T-cell (primary cell): ENCODE results near the gene SSUH2. TPM values are rescaled to one million over a fixed set of nuclear protein-coding genes. Genes with fewer than 3 reads are reported as not detected.

Experiments
- ATAC-seq, 4 experiments: fragments of 200-7000 bp in 3 of 4; fragments of 150-1000 bp in 1 of 4; cut with Tn5 transposase; replicated peaks in 1 of 4; 1 replicate in 3 of 4; 2 replicates in 1 of 4; pipeline ENCODE4 v1.10.0; 2021; ENCODE audit warnings: moderate library complexity in 3 of 4, mild to moderate bottlenecking in 2 of 4, moderate number of reproducible peaks in 1 of 4
- CTCF ChIA-PET, 2 donors: fragments of 300-600 bp; sonication (Branson Sonifier 250); formaldehyde crosslinking; loops; one replicate each; lab custom pipeline; 2022; ENCODE audit warnings: antibody characterized with exemption in 2 of 2; lab: Charles Lee
- POLR2A ChIA-PET, 2 donors: fragments of 300-600 bp; sonication (Branson Sonifier 250); formaldehyde crosslinking; loops; one replicate each; lab custom pipeline; 2022; ENCODE audit warnings: antibody characterized with exemption in 2 of 2; lab: Charles Lee
- DNase-seq, 35 experiments: peaks; one replicate each; pipeline versions ENCODE4 v3.0.0 to v3.0.0-alpha.2; 2013 to 2023
- H3K27ac ChIP-seq: one replicate; pipeline ENCODE4 v1.5.1; 2013; ENCODE audit warnings: low read length
- H3K27me3 ChIP-seq, 2 experiments: replicated peaks in 1 of 2; 1 replicate in 1 of 2; 2 replicates in 1 of 2; pipeline versions ENCODE4 v1.6.1 to v1.7.0; 2013; ENCODE audit warnings: low read length in 1 of 2, mixed read lengths in 1 of 2; ENCODE audit not compliant: control insufficient read depth in 2 of 2, insufficient read depth in 2 of 2; ENCODE audit errors: extremely low read depth in 1 of 2
- H3K36me3 ChIP-seq, 2 donors: 1 replicate in 1 of 2; 2 replicates in 1 of 2; pipeline versions ENCODE4 v1.6.1 to v1.7.0; 2013; ENCODE audit warnings: low read length in 1 of 2; ENCODE audit not compliant: control insufficient read depth in 2 of 2, insufficient read depth in 1 of 2; ENCODE audit errors: extremely low read depth in 1 of 2
- H3K4me1 ChIP-seq, 2 experiments: 1 replicate in 1 of 2; 2 replicates in 1 of 2; pipeline versions ENCODE4 v1.6.1 to v1.7.0; 2013; ENCODE audit warnings: low read length in 2 of 2, mixed read lengths in 1 of 2; ENCODE audit not compliant: insufficient read depth in 2 of 2, control insufficient read depth in 1 of 2; ENCODE audit errors: extremely low read depth in 1 of 2
- H3K4me3 ChIP-seq, 2 donors: 1 replicate in 1 of 2; 2 replicates in 1 of 2; pipeline versions ENCODE4 v1.5.1 to v1.7.0; 2013; ENCODE audit warnings: mild to moderate bottlenecking in 2 of 2, low read length in 1 of 2, moderate library complexity in 1 of 2; ENCODE audit not compliant: control insufficient read depth in 1 of 2; ENCODE audit errors: extremely low read depth in 1 of 2
- H3K9me3 ChIP-seq: 2 replicates; pipeline ENCODE4 v1.7.0; 2013
- H3K27ac Mint-ChIP-seq, 2 donors: one replicate each; pipeline ENCODE4 v1.8.0; 2020 to 2021; ENCODE audit warnings: mild to moderate bottlenecking in 2 of 2, mixed read lengths in 2 of 2
- H3K27me3 Mint-ChIP-seq, 2 donors: one replicate each; pipeline ENCODE4 v1.8.0; 2021 to 2022; ENCODE audit warnings: mixed read lengths in 2 of 2
- H3K36me3 Mint-ChIP-seq: one replicate; pipeline ENCODE4 v1.8.0; 2021; ENCODE audit warnings: mixed read lengths
- H3K4me1 Mint-ChIP-seq, 3 donors: one replicate each; pipeline ENCODE4 v1.8.0; 2020 to 2022; ENCODE audit warnings: mixed read lengths in 3 of 3, mild to moderate bottlenecking in 1 of 3
- H3K4me3 Mint-ChIP-seq, 3 donors: one replicate each; pipeline ENCODE4 v1.8.0; 2020 to 2022; ENCODE audit warnings: mild to moderate bottlenecking in 3 of 3, mixed read lengths in 3 of 3, moderate library complexity in 3 of 3
- H3K9me3 Mint-ChIP-seq, 3 donors: one replicate each; pipeline ENCODE4 v1.8.0; 2020 to 2022; ENCODE audit warnings: mixed read lengths in 3 of 3
- WGBS: methylation state at CpG from one replicate; pipeline ENCODE4 v1.1.5; 2013; ENCODE audit warnings: missing lambda C conversion rate; ENCODE audit not compliant: insufficient coverage; 5-methylcytosine and 5-hydroxymethylcytosine counted together
- total RNA-seq, 35 experiments: library from RNA in 6 of 35; stranded (reverse) in 6 of 35; fragments of 120-200 nt in 1 of 35; gene quantifications; one replicate each; pipeline versions ENCODE4 v1.2.1 to v1.2.4 and lab custom pipeline; 2013 to 2026

Gene SSUH2
- total RNA-seq, 5 donors from 2014 or later (not counting 1 experiment from before 2014, with no cell fraction given): 0.13 TPM; not detected in 4

DNA sequence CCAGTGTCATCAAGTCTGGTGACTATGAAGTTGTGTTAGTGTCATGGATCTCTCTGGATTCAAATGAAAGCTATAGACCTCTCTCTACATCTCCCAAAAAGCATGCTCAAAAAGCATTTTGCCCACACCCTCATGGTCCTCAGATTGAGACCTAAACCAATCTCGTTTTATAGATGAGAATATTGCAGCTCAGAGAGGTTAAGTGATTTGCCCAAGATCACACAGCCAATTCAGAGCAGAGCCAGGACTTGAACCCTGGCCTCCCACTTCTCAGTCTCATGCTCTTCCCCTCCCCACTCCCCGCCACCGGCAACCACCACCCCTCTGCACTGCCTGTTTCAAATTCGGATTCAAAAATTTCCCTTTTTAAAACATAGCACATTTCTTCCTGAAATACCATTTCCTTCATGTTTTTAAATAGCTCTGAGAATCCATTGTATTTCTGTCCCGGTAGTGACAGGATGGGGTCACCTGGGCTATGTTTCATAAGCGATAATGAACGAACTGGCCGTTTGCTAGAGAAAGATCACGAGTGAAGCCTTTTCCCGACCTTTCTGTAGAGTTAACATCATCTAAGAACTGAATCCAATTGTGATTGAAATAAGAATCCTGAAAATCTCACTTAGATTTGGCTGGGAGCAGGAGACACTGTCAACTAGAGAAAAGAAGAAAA is 769 bp downstream of the SSUH2 start:
- DNase-seq (no peak), ATAC-seq (no peak)
- WGBS: 40% methylated on average over 3 of the region's 10 CpGs
- ChIA-PET POLR2A (no interaction called here), CTCF (no interaction called here)
- no peaks in the 10 kb centered on the region for H3K4me1 ChIP-seq
- H3K9me3 ChIP-seq: no peaks in the 10 kb centered on the region
- H3K27me3 ChIP-seq: peaks cover 0 to 10% of the 10 kb centered on the region in 2 experiments
- H3K9me3 Mint-ChIP-seq: no peaks in the 10 kb centered on the region
- no peaks in the 10 kb centered on the region for H3K36me3 ChIP-seq
- H3K4me1 Mint-ChIP-seq: no peaks in the 10 kb centered on the region
- H3K27me3 Mint-ChIP-seq: peaks cover 0 to 7% of the 10 kb centered on the region in 2 donors
- H3K4me3 ChIP-seq: no peak overlapping the region
- no peak overlapping the region for H3K4me3 Mint-ChIP-seq
- H3K27ac ChIP-seq: no peak overlapping the region
- H3K36me3 Mint-ChIP-seq: no peaks in the 10 kb centered on the region
- H3K27ac Mint-ChIP-seq: no peak overlapping the region

DNA sequence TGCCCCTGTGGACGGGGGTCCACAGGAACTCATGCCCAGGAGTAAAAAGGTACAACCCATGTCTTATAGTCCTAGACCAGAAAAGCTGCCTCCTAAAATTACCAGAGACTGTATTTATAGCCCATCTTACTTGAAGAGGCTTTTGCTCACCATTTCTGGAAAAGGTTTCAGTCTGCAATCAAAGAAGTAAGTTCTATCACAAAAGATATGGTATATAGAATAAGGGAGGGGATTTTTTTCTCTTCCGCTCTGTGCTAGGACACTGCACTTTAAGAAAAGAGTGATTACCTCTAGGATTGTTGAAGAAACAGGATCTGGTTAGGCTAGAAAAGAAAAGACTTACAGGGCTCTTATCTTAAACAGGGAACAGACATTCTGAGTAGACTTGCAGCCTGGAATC is 2.6 kb downstream of the SSUH2 start:
- H3K27me3 ChIP-seq: peaks cover 0 to 15% of the 10 kb centered on the region in 2 experiments
- no peak for DNase-seq
- no peak overlapping the region for H3K27ac ChIP-seq
- H3K9me3 ChIP-seq: no peaks in the 10 kb centered on the region
- H3K4me1 Mint-ChIP-seq: no peaks in the 10 kb centered on the region
- no peaks in the 10 kb centered on the region for H3K36me3 ChIP-seq
- H3K36me3 Mint-ChIP-seq: no peaks in the 10 kb centered on the region
- H3K9me3 Mint-ChIP-seq: peaks cover 0 to 3% (median 0%) of the 10 kb centered on the region in 3 donors
- H3K27me3 Mint-ChIP-seq: peaks cover 0 to 7% of the 10 kb centered on the region in 2 donors
- H3K4me1 ChIP-seq: no peaks in the 10 kb centered on the region
- ChIA-PET POLR2A (no interaction called here), CTCF (no interaction called here)
- no peak overlapping the region for H3K4me3 Mint-ChIP-seq
- no peak overlapping the region for H3K27ac Mint-ChIP-seq
- ATAC-seq: no peak
- no CpG with 5 or more reads among the region's 2 CpGs for WGBS
- no peak overlapping the region for H3K4me3 ChIP-seq

GRCh38 chr3:8641472-8641871 is 3.1 kb downstream of the SSUH2 start:
- POLR2A ChIA-PET: no interaction called here
- CTCF ChIA-PET: no interaction called here
- Mint-ChIP-seq H3K27me3 (peaks cover 0 to 7% of the 10 kb centered on the region in 2 donors), H3K4me1 (no peaks in the 10 kb centered on the region), H3K36me3 (no peaks in the 10 kb centered on the region), H3K9me3 (peaks cover 0 to 7% (median 0%) of the 10 kb centered on the region in 3 donors), H3K27ac (no peak overlapping the region), H3K4me3 (no peak overlapping the region)
- Histone ChIP-seq H3K36me3 (no peaks in the 10 kb centered on the region), H3K9me3 (no peaks in the 10 kb centered on the region), H3K4me1 (no peaks in the 10 kb centered on the region), H3K27me3 (peaks cover 0 to 15% of the 10 kb centered on the region in 2 experiments), H3K4me3 (no peak overlapping the region), H3K27ac (no peak overlapping the region)
- WGBS: 75% methylated on average over 7 of the region's 7 CpGs
- ATAC-seq (no peak), DNase-seq (no peak)

GRCh38 chr3:8640223-8640622 is 4.4 kb downstream of the SSUH2 start:
- Histone ChIP-seq H3K27me3 (peaks cover 0 to 13% of the 10 kb centered on the region in 2 experiments), H3K4me1 (no peaks in the 10 kb centered on the region), H3K9me3 (no peaks in the 10 kb centered on the region), H3K27ac (no peak overlapping the region), H3K4me3 (no peak overlapping the region), H3K36me3 (no peaks in the 10 kb centered on the region)
- POLR2A ChIA-PET: no interaction called here
- Mint-ChIP-seq H3K27ac (no peak overlapping the region), H3K4me3 (no peak overlapping the region), H3K36me3 (no peaks in the 10 kb centered on the region), H3K27me3 (peaks cover under 1 to 7% of the 10 kb centered on the region in 2 donors), H3K4me1 (no peaks in the 10 kb centered on the region), H3K9me3 (peaks cover 0 to 8% (median 0%) of the 10 kb centered on the region in 3 donors)
- ATAC-seq (no peak), DNase-seq (no peak)
- CTCF ChIA-PET: no interaction called here
- WGBS: 92% methylated on average over 1 of the region's 1 CpG

- 79% methylated on average over 4 of the region's 7 CpGs for WGBS
- H3K36me3 ChIP-seq: no peaks in the 10 kb centered on the region
- Mint-ChIP-seq H3K27ac (no peak overlapping the region), H3K4me1 (no peaks in the 10 kb centered on the region), H3K27me3 (peaks cover 1 to 7% of the 10 kb centered on the region in 2 donors), H3K9me3 (peaks cover 0 to 8% (median 0%) of the 10 kb centered on the region in 3 donors), H3K36me3 (no peaks in the 10 kb centered on the region), H3K4me3 (no peak overlapping the region)
- ChIA-PET CTCF (no interaction called here), POLR2A (interaction anchor here in 1 of 2 donors (0.6 kb wide), 1 partner anchor 1530 kb away, joined by 4 read pairs; no protein-coding TSS in a partner anchor)
- peaks cover 0 to 16% of the 10 kb centered on the region in 2 experiments for H3K27me3 ChIP-seq
- H3K9me3 ChIP-seq: no peaks in the 10 kb centered on the region
- H3K27ac ChIP-seq: no peak overlapping the region
- ATAC-seq: no peak
- H3K4me3 ChIP-seq: no peak overlapping the region
- no peaks in the 10 kb centered on the region for H3K4me1 ChIP-seq
- no peak for DNase-seq
These were observed 5.0 kb downstream of the SSUH2 start for GRCh38 chr3:8639659-8640000.

- CTCF ChIA-PET: no interaction called here
- no peak overlapping the region for H3K4me3 ChIP-seq
- Mint-ChIP-seq H3K4me3 (no peak overlapping the region), H3K4me1 (no peaks in the 10 kb centered on the region), H3K27me3 (peaks cover 1 to 5% of the 10 kb centered on the region in 2 donors), H3K36me3 (no peaks in the 10 kb centered on the region), H3K27ac (no peak overlapping the region), H3K9me3 (peaks cover 0 to 8% (median 0%) of the 10 kb centered on the region in 3 donors)
- H3K27ac ChIP-seq: no peak overlapping the region
- ATAC-seq (no peak), DNase-seq (no peak)
- POLR2A ChIA-PET: interaction anchor here in 1 of 2 donors (0.6 kb wide), 1 partner anchor 1529 kb away, joined by 4 read pairs; no protein-coding TSS in a partner anchor
- H3K27me3 ChIP-seq: peaks cover 0 to 20% of the 10 kb centered on the region in 2 experiments
- no peaks in the 10 kb centered on the region for H3K9me3 ChIP-seq
- WGBS: 83% methylated on average over 8 of the region's 13 CpGs
- no peaks in the 10 kb centered on the region for H3K4me1 ChIP-seq
- H3K36me3 ChIP-seq: no peaks in the 10 kb centered on the region
These were observed 5.5 kb downstream of the SSUH2 start for GRCh38 chr3:8638994-8639658.
